H1 (cell line): Measurements from ENCODE around the gene LRRC46.

Source experiments
- CEBPB ChIP-seq: IDR thresholded peaks from 2 replicates; pipeline ENCODE4 v1.6.1; 2012; ENCODE audit warnings: low read depth, low read length
- EGR1 ChIP-seq: IDR thresholded peaks from 2 replicates; pipeline ENCODE4 v1.6.1; 2011; ENCODE audit warnings: low read depth, low read length, borderline replicate concordance
- EZH2 ChIP-seq: fragments of 200-600 bp; sonication (generic); IDR thresholded peaks from 2 replicates; pipeline ENCODE4 v1.7.1; 2012; ENCODE audit warnings: low read depth, mild to moderate bottlenecking, moderate library complexity, low read length, inconsistent platforms; ENCODE audit not compliant: severe bottlenecking
- GABPA ChIP-seq: IDR thresholded peaks from 2 replicates; pipeline ENCODE4 v1.6.1; 2011; ENCODE audit warnings: mild to moderate bottlenecking, low read length, moderate library complexity, borderline replicate concordance; ENCODE audit not compliant: insufficient read depth
- POU5F1 ChIP-seq: IDR thresholded peaks from 2 replicates; pipeline ENCODE4 v1.6.1; 2011; ENCODE audit warnings: low read depth, mild to moderate bottlenecking, low read length, moderate library complexity
- RFX5 ChIP-seq: IDR thresholded peaks from 2 replicates; pipeline ENCODE4 v1.6.1; 2011; ENCODE audit warnings: low read depth, low read length, improper control_type of control experiment, borderline replicate concordance
- TAF1 ChIP-seq: IDR thresholded peaks from 2 replicates; pipeline ENCODE4 v1.6.1; 2011; ENCODE audit warnings: mild to moderate bottlenecking, low read depth, low read length
- TF ChIP-seq, protein P1 (sequence below): IDR thresholded peaks from 2 replicates; pipeline ENCODE4 v1.6.1; 2012; ENCODE audit warnings: inconsistent platforms
- TF ChIP-seq, protein P2 (sequence below), 3 experiments: IDR thresholded peaks; 1 replicate in 2 of 3; 2 replicates in 1 of 3; pipeline versions ENCODE4 v1.5.1 to v1.6.1; 2011; ENCODE audit warnings: low read length in 3 of 3, mild to moderate bottlenecking in 3 of 3, inconsistent platforms in 2 of 3, low read depth in 1 of 3, moderate library complexity in 1 of 3; ENCODE audit not compliant: insufficient read depth in 1 of 3; ENCODE audit errors: control extremely low read depth in 1 of 3

DNA sequence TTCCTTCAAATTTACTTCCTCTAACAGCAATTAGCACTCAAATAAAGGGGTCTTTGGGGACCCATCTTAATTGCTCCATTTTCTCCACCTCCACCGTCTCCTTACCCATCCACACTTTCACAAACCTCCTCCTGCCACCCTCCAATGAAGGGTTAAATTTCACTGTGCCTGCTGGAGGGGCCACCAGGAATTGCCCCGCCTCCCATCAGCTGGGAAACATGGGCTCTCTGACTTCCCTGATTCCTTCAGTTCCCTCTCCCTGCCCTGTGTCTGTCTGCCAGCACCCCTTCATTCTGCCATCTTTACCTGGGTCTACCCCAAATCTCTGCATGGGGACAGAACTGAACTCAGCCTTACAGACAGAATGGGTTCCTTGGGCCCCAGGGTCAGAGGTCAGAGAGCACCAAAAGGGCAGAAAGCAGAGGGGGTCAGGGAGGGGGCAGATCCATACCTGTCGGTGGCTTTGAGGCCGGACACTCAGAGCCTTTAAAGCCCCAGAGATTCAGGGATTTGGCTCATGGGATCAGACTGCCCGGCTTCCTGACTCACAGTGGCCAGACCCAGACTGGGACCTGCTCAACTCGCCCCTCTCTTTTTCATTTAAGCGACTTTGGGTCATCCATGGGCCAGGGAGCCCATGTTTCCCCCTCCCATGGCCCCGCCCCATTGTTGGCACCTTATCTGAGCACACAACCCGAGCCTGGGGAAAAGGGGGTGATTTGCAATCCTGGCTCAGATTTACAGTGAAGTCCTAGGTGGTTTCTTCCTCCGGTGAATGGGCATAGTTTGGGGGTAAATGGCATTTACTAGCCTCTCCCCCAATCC, 46.9 kb downstream of the LRRC46 start:
- TF ChIP-seq TAF1 (no peak), POU5F1 (no peak), EZH2 (no peak), GABPA (no peak), CEBPB (no peak), RFX5 (no peak), EGR1 (no peak)
- TF ChIP-seq, protein P1, sequence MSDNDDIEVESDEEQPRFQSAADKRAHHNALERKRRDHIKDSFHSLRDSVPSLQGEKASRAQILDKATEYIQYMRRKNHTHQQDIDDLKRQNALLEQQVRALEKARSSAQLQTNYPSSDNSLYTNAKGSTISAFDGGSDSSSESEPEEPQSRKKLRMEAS: no peak
- TF ChIP-seq, protein P2, sequence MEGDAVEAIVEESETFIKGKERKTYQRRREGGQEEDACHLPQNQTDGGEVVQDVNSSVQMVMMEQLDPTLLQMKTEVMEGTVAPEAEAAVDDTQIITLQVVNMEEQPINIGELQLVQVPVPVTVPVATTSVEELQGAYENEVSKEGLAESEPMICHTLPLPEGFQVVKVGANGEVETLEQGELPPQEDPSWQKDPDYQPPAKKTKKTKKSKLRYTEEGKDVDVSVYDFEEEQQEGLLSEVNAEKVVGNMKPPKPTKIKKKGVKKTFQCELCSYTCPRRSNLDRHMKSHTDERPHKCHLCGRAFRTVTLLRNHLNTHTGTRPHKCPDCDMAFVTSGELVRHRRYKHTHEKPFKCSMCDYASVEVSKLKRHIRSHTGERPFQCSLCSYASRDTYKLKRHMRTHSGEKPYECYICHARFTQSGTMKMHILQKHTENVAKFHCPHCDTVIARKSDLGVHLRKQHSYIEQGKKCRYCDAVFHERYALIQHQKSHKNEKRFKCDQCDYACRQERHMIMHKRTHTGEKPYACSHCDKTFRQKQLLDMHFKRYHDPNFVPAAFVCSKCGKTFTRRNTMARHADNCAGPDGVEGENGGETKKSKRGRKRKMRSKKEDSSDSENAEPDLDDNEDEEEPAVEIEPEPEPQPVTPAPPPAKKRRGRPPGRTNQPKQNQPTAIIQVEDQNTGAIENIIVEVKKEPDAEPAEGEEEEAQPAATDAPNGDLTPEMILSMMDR (IDR thresholded peaks at IDR 0.05; ENCODE audit: control extremely low read depth in 1 of 3, insufficient read depth in 1 of 3, low read depth in 1 of 3, low read length in 3 of 3): no peak
